Trophoblast cell (in vitro differentiated cells and primary cell): ENCODE measurements around the gene TMEM237.
"Not testable (repeated sequence)": the region's sequence is repeated elsewhere in the genome, so short reads cannot be mapped to it uniquely, and the experiment has no call there.

Experiments
- DNase-seq, 2 donors: peaks; one replicate each; pipeline ENCODE4 v3.0.0-alpha.2; 2016
- H2AFZ ChIP-seq: 2 replicates; pipeline ENCODE4 v1.6.1; 2013; ENCODE audit warnings: low read length, moderate library complexity, mild to moderate bottlenecking; ENCODE audit not compliant: insufficient read depth, poor library complexity
- H2AK5ac ChIP-seq: 2 replicates; pipeline ENCODE4 v1.6.1; 2013; ENCODE audit warnings: mild to moderate bottlenecking, low read length
- H2BK120ac ChIP-seq: 2 replicates; pipeline ENCODE4 v1.6.1; 2013; ENCODE audit warnings: low read length, mild to moderate bottlenecking, moderate library complexity; ENCODE audit not compliant: insufficient read depth, poor library complexity
- H2BK12ac ChIP-seq: 2 replicates; pipeline ENCODE4 v1.6.1; 2013; ENCODE audit warnings: mild to moderate bottlenecking, low read length, moderate library complexity
- H2BK5ac ChIP-seq: 2 replicates; pipeline ENCODE4 v1.6.1; 2013; ENCODE audit warnings: low read length, low read depth, moderate library complexity, mild to moderate bottlenecking; ENCODE audit not compliant: poor library complexity
- H3K14ac ChIP-seq: 2 replicates; pipeline ENCODE4 v1.6.1; 2013; ENCODE audit warnings: mild to moderate bottlenecking, low read length
- H3K18ac ChIP-seq: 2 replicates; pipeline ENCODE4 v1.6.1; 2013; ENCODE audit warnings: mild to moderate bottlenecking, low read length
- H3K23ac ChIP-seq: 2 replicates; pipeline ENCODE4 v1.6.1; 2013; ENCODE audit warnings: low read length
- H3K27ac ChIP-seq: 2 replicates; pipeline ENCODE4 v1.5.1; 2013; ENCODE audit warnings: low read depth, mild to moderate bottlenecking, inconsistent platforms, low read length, moderate library complexity
- H3K27me3 ChIP-seq: 2 replicates; pipeline ENCODE4 v1.6.1; 2013; ENCODE audit warnings: inconsistent platforms, mild to moderate bottlenecking, low read length, moderate library complexity; ENCODE audit not compliant: insufficient read depth
- H3K36me3 ChIP-seq, 2 experiments: 1 replicate in 1 of 2; 2 replicates in 1 of 2; pipeline ENCODE4 v1.6.1; 2013; ENCODE audit warnings: low read length in 2 of 2, mild to moderate bottlenecking in 2 of 2, moderate library complexity in 1 of 2; ENCODE audit not compliant: insufficient read depth in 2 of 2, control insufficient read depth in 1 of 2
- H3K4ac ChIP-seq: 2 replicates; pipeline ENCODE4 v1.6.1; 2013; ENCODE audit warnings: low read depth, mild to moderate bottlenecking, low read length, moderate library complexity
- H3K4me1 ChIP-seq, 2 experiments: 1 replicate in 1 of 2; 2 replicates in 1 of 2; pipeline ENCODE4 v1.6.1; 2013; ENCODE audit warnings: low read length in 2 of 2, mild to moderate bottlenecking in 2 of 2, moderate library complexity in 1 of 2; ENCODE audit not compliant: insufficient read depth in 2 of 2, control insufficient read depth in 1 of 2
- H3K4me2 ChIP-seq: 2 replicates; pipeline ENCODE4 v1.6.1; 2013; ENCODE audit warnings: inconsistent platforms, mild to moderate bottlenecking, low read length, moderate library complexity
- H3K4me3 ChIP-seq: 2 replicates; pipeline ENCODE4 v1.5.1; 2013; ENCODE audit warnings: mild to moderate bottlenecking, low read depth, low read length, inconsistent platforms
- H3K79me1 ChIP-seq: one replicate; pipeline ENCODE4 v1.6.1; 2013; ENCODE audit warnings: low read length
- H3K79me2 ChIP-seq: 2 replicates; pipeline ENCODE4 v1.6.1; 2013; ENCODE audit warnings: low read length, mild to moderate bottlenecking; ENCODE audit not compliant: control insufficient read depth, insufficient read depth, poor library complexity
- H3K9ac ChIP-seq: 2 replicates; pipeline ENCODE4 v1.6.1; 2013; ENCODE audit warnings: mild to moderate bottlenecking, low read length
- H3K9me3 ChIP-seq: 2 replicates; pipeline ENCODE4 v1.6.1; 2013; ENCODE audit warnings: low read depth, mild to moderate bottlenecking, control low read depth, inconsistent platforms, low read length; ENCODE audit not compliant: insufficient read depth
- H4K12ac ChIP-seq: 2 replicates; pipeline ENCODE4 v1.6.1; 2013; ENCODE audit warnings: low read depth, mild to moderate bottlenecking, low read length, moderate library complexity
- H4K8ac ChIP-seq: 2 replicates; pipeline ENCODE4 v1.6.1; 2013; ENCODE audit warnings: low read depth, mild to moderate bottlenecking, low read length, moderate library complexity
- H4K91ac ChIP-seq: one replicate; pipeline ENCODE4 v1.6.1; 2013; ENCODE audit warnings: low read depth, mild to moderate bottlenecking, low read length, moderate library complexity
- WGBS: extraction: QIAGEN DNeasy Blood & Tissue Kit; methylation state at CpG from one replicate; pipeline ENCODE4 v1.1.7; 2013; ENCODE audit warnings: missing lambda C conversion rate; ENCODE audit not compliant: insufficient read length, insufficient coverage; ENCODE audit errors: extremely low coverage; 5-methylcytosine and 5-hydroxymethylcytosine counted together

TMEM237 gene

DNA sequence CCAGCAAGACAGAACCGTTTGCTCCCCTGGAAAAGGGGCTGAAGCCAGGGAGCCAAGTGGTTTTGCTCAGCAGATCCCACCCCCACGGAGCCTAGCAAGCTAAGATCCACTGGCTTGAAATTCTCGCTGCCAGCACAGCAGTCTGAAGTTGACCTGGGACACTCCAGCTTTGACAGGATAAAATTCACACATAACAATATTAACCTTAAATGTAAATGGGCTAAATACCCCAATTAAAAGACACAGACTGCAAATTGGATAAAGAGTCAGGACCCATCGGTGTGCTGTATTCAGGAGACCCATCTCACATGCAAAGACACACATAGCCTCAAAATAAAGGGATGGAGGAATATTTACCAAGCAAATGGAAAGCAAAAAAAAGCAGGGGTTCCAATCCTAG lies 27.9 kb upstream of the TMEM237 start:
- H3K9ac ChIP-seq, H3K23ac ChIP-seq, DNase-seq, H2BK12ac ChIP-seq, H3K79me1 ChIP-seq, H3K14ac ChIP-seq, H3K27me3 ChIP-seq, H4K8ac ChIP-seq, H3K4me1 ChIP-seq, H3K18ac ChIP-seq, H3K9me3 ChIP-seq, H3K36me3 ChIP-seq, H3K4ac ChIP-seq, H3K27ac ChIP-seq, H4K91ac ChIP-seq, H3K4me3 ChIP-seq, H2AFZ ChIP-seq, H3K4me2 ChIP-seq, H4K12ac ChIP-seq, H3K79me2 ChIP-seq, H2BK5ac ChIP-seq, H2AK5ac ChIP-seq, H2BK120ac ChIP-seq: not testable (repeated sequence)
- WGBS, result no CpG with 5 or more reads among the region's 4 CpGs

DNA sequence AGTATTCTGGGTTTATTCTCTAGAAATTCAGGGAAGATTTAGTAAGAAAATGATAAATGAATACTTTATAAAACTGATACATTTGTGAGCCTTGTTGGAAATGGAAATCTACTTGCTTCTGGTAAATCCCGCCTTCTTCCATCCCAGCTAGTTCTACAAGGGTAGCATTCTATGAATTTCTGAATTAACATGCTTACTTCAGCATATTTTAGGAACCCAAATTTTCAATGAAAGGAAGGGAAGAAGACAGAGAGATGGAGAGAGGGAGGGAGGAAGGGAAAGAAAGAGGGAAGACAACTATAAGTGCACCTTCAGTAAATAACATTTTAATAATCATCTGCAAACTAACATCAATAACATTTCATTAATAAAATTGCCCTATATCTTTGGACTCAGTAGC lies 26.6 kb upstream of the TMEM237 start:
- Histone ChIP-seq H2AFZ (no peak overlapping the region), H4K8ac (no peak overlapping the region), H3K79me1 (no peaks in the 10 kb centered on the region), H3K4ac (no peak overlapping the region), H3K9ac (no peak overlapping the region), H3K23ac (no peak overlapping the region), H3K36me3 (no peaks in the 10 kb centered on the region), H3K27me3 (no peaks in the 10 kb centered on the region), H3K14ac (no peak overlapping the region), H3K18ac (no peak overlapping the region), H4K91ac (no peak overlapping the region), H3K4me3 (no peak overlapping the region), H3K4me2 (no peak overlapping the region), H3K27ac (no peak overlapping the region), H4K12ac (no peak overlapping the region), H2AK5ac (no peak overlapping the region), H3K9me3 (peaks cover 1% of the 10 kb centered on the region), H2BK12ac (no peak overlapping the region), H2BK5ac (no peak overlapping the region), H3K4me1 (no peaks in the 10 kb centered on the region), H3K79me2 (no peaks in the 10 kb centered on the region), H2BK120ac (no peak overlapping the region)
- WGBS, result no CpG with 5 or more reads among the region's 1 CpG
- no peak for DNase-seq

DNA sequence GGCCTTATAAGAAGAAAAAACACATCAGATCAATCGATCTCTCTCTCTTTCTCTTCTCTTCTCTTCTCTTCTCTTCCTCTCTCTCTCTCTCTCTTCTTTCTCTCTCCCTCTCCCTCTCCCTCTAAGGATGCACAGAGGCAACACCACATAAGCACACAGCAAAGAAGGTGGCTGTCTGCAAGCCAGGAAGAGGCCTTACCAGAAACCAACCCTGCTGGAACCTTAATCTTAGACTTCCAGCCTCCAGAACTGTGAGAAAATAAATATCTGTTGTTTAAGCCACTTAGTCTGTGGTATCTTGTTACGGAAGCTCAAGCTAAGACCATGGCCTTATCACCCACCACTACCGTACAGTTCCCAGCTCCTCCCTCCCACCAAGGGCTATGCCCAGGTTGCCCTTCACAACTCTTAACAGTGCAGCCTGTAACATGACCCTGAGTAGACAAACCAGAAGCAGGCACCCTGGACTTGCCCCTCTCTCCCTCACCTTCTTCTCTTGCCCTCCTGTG lies 25.2 kb upstream of the TMEM237 start:
- Histone ChIP-seq H3K23ac (no peak overlapping the region), H3K4ac (no peak overlapping the region), H4K91ac (no peak overlapping the region), H3K79me2 (no peaks in the 10 kb centered on the region), H3K4me3 (no peak overlapping the region), H3K4me1 (no peaks in the 10 kb centered on the region), H3K14ac (no peak overlapping the region), H4K8ac (no peak overlapping the region), H3K27me3 (no peaks in the 10 kb centered on the region), H2AFZ (no peak overlapping the region), H4K12ac (no peak overlapping the region), H2AK5ac (no peak overlapping the region), H2BK12ac (no peak overlapping the region), H2BK120ac (no peak overlapping the region), H3K4me2 (no peak overlapping the region), H3K27ac (no peak overlapping the region), H3K79me1 (no peaks in the 10 kb centered on the region), H3K9me3 (no peaks in the 10 kb centered on the region), H3K9ac (no peak overlapping the region), H3K36me3 (no peaks in the 10 kb centered on the region), H2BK5ac (no peak overlapping the region), H3K18ac (no peak overlapping the region)
- WGBS, result no CpG with 5 or more reads among the region's 3 CpGs
- DNase-seq, result no peak

DNA sequence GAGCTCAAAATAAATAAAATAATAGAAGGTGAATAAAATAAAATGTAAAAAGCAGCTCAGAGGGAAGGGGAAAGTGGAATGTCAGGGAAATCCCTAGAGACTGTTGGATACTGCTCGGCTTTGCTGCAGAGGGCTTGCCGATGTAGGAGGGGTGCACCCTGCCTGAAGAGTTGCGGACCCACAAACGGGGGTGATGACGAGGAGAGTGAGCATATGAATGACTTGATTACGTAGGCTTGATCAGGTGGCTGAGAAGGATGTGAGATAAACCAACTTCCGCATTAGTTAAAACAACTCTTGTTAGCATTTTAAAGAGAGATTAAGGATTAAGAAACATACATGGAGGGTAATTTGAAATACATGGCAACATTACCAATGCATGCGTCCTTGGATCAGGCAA lies 21.0 kb upstream of the TMEM237 start:
- H2BK120ac ChIP-seq, result no peak overlapping the region
- no peak for DNase-seq
- H3K9ac ChIP-seq, result no peak overlapping the region
- no peaks in the 10 kb centered on the region for H3K36me3 ChIP-seq
- H2AK5ac ChIP-seq, result no peak overlapping the region
- no peak overlapping the region for H3K27ac ChIP-seq
- no peaks in the 10 kb centered on the region for H3K79me2 ChIP-seq
- no peak overlapping the region for H3K23ac ChIP-seq
- no peaks in the 10 kb centered on the region for H3K9me3 ChIP-seq
- no peak overlapping the region for H2BK5ac ChIP-seq
- H4K8ac ChIP-seq, result no peak overlapping the region
- no peaks in the 10 kb centered on the region for H3K27me3 ChIP-seq
- no peak overlapping the region for H3K18ac ChIP-seq
- WGBS, result no CpG with 5 or more reads among the region's 8 CpGs
- H3K14ac ChIP-seq, result no peak overlapping the region
- no peak overlapping the region for H3K4me3 ChIP-seq
- H2BK12ac ChIP-seq, result no peak overlapping the region
- no peak overlapping the region for H3K4ac ChIP-seq
- H2AFZ ChIP-seq, result no peak overlapping the region
- no peak overlapping the region for H3K4me2 ChIP-seq
- no peak overlapping the region for H4K12ac ChIP-seq
- H3K79me1 ChIP-seq, result no peaks in the 10 kb centered on the region
- H4K91ac ChIP-seq, result no peak overlapping the region
- H3K4me1 ChIP-seq, result peaks cover 0 to 2% of the 10 kb centered on the region in 2 experiments
